Measurements from ENCODE around the gene GMEB1.
"Not testable (repeated sequence)": the region's sequence is repeated elsewhere in the genome, so short reads cannot be mapped to it uniquely, and the experiment has no call there.

GMEB1 gene, protein sequence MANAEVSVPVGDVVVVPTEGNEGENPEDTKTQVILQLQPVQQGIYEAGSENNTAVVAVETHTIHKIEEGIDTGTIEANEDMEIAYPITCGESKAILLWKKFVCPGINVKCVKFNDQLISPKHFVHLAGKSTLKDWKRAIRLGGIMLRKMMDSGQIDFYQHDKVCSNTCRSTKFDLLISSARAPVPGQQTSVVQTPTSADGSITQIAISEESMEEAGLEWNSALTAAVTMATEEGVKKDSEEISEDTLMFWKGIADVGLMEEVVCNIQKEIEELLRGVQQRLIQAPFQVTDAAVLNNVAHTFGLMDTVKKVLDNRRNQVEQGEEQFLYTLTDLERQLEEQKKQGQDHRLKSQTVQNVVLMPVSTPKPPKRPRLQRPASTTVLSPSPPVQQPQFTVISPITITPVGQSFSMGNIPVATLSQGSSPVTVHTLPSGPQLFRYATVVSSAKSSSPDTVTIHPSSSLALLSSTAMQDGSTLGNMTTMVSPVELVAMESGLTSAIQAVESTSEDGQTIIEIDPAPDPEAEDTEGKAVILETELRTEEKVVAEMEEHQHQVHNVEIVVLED

DNA sequence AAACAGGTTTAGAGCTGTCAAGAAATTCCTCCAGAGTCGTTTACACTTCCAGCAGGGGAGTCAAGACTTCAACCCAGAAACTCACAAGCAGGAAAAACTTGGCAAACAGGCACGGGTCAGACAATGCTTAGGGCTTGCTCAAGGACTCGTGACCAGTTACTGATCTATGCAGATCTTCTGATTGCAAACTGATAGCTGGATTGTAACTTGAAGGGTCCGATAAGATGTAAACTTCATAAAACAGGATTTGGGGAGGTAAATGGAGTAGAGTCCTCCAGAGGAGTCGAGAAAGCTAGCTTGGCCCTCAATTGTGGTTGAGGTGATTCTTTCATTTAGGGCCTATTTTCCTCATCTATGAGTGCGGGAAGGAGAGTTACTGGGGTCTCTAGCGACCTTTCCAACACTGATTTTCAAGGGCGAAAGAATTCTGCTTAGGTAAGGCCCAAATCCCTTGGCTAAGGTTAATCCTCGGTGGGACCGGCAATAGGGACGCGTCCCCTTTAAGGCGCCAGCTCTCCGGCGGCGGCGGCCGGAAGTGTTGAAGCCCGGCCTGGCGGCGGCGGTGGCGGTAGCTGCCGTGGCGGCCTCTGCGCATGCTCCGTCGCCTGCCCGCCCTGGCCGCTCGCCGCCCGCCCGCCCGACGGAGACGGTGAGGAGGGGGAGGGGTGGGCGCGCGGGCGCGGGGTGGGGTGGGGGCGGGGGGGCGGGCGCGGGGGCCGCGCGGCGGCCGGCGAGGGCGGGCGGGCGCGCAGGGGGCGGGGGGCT lies at the start of gene GMEB1:
GMEB1 (plus strand) TSS at position 594 of the 765 bp plus-strand sequence. CDS start 14,829 bp downstream, outside the sequence.
- DNase-seq = peak; percentile 87

GRCh38 chr1:28631713-28632112 lies 36.9 kb upstream of the GMEB1 start:
- DNase-seq = no peak

GRCh38 chr1:28632560-28632959 lies 36.0 kb upstream of the GMEB1 start:
- DNase-seq = no peak

DNA sequence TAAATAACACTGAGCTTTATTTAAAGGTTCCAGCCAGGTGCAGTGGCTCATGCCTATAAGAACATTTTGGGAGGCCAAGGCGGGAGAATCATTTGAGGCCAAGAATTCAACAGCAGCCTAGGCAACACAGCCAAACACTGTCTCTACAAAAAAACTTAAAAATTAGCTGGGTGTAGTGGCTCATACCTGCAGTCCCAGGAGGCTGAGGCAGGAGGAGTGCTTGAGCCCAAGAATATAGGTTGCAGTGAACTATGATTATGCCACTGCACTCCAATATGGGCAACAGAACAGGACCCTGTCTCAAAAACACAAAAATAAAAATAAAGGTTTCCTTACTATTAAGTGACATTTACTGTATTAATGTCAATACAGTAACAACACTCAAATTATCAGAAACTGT lies 27.8 kb upstream of the GMEB1 start:
- peak; percentile 25 for DNase-seq

DNA sequence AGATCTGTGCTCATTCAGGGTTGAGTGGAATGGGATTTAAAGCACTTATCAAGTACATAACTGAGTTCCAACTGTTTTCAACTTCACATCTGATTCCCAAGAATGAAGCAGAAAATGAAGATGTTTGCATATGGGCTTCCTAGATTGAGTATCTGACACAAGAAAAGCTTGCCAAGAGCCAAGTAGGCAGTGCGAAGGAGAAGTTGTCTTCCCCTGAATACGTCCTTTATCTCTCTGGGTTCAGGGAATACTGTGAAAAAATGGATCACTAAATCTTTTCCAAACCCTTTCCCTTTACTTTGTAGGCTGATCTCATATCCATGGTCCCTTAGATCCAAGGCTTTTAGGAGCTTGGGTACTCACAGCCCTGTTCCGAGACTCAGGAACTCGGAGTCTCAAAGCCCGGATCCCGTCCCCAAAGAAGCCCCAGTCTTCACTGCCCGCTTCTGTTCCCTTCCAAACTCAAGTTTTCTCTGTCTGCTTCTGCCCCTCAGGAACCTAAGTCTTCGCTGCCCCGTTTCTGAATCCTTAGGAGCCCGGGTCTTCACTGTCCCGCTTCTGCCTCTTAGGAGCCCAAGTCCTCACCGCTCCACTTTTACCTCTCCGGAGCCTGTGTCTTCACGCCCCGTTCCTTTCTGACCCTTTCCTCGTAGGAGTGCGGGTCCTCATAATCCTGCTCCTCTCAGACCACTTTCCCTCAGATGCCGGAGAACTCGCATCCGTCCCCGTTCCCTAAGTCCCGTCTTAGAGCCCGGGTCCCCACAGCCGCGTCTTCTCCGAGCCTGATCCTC lies 26.3 kb upstream of the GMEB1 start:
- DNase-seq = no peak

GRCh38 chr1:28642847-28643635 lies 25.5 kb upstream of the GMEB1 start, which contains the start of gene TAF12:
TSS of gene TAF12 (minus strand) at chr1:28643067. CDS start at chr1:28622081, 20,986 bp downstream.
- peak; percentile 90 for DNase-seq

GRCh38 chr1:28644494-28644893 lies 24.1 kb upstream of the GMEB1 start:
- DNase-seq = no peak

DNA sequence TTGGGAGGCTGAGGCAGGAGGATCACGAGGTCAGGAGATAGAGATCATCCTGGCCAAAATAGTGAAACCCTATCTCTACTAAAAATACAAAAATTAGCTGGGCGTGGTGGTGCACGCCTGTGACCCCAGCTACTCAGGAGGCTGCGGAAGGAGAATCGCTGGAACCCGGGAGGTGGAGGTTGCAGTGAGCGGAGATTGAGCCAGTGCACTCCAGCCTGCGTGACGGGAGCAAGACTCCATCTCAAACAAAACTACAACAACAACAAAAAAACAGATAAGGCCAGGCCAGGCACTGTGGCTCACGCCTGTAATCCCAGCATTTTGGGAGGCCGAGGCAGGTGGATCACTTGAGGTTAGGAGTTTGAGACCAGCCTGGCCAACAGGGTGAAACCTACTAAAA lies 23.2 kb upstream of the GMEB1 start:
- not testable (repeated sequence) for DNase-seq

DNA sequence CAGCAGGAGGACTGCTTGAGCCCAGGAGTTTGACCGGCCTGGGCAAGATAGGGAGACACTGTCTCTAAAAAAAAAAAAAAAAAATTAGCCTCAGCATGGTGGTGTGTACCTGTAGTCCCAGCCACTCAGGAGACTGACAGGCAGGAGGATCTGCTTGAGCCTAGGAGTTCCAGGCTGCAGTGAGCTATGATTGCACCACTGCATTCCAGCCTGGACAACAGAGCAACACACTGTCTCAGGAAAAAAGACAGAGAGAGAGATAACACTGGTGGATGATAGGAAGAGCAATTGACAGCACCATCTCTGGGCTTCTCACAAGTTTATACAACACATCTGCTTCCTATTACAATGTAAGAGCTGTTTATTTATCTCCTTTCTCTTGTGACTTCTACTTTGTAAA lies 22.5 kb upstream of the GMEB1 start:
- DNase-seq = no peak

DNA sequence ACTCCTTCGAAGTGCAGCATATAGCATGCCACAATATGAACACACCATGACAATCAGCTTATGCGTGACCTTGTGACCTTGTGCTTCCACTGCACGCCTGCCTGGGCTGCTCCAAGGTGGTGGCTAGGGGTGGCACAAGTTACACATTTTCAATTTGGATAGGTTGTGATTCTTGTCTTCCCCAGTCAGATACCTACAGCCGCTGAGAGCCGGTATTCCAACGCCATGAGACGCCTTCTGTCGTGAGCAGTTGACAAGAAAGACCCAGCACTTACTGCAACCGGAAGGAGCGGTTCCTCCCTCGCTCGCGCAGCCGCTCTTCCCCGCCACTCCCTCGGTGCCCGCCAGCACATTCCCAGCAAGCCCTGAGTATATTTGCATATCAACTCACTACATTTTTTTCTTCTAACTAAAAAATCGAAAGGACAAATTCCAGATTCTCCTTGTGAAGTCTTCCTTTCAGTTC lies 20.5 kb upstream of the GMEB1 start:
- DNase-seq = peak; percentile 88

- peak; percentile 83 for DNase-seq
Measured at GRCh38 chr1:28648474-28649198, 19.9 kb upstream of the GMEB1 start, which contains the start of gene RNU11. TSS of gene RNU11 (plus strand) at chr1:28648600.

DNA sequence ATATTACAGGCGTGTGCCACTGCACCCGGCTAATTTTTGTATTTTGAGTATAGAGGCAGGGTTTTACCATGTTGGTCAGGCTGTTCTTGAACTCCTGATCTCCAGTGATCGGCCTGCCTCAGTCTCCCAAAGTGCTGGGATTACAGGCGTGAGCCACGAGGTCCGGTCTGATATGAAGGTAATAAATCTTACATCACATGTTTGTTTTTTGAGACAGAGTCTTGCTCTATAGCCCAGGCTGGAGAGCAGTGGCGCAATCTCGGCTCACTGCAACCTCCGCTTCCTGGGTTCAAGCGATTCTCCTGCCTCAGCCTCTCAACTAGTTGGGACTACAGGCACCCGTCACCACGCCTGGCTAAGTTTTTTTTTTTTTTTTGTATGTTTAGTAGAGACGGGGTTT lies 15.5 kb upstream of the GMEB1 start:
- not testable (repeated sequence) for DNase-seq

GRCh38 chr1:28653870-28654269 lies 14.7 kb upstream of the GMEB1 start:
- not testable (repeated sequence) for DNase-seq

- not testable (repeated sequence) for DNase-seq
Measured at GRCh38 chr1:28655448-28656311, 12.9 kb upstream of the GMEB1 start.

- DNase-seq = no peak
Measured at GRCh38 chr1:28656335-28656734, 12.2 kb upstream of the GMEB1 start.

- DNase-seq = no peak
Measured at GRCh38 chr1:28663871-28664470, 4.6 kb upstream of the GMEB1 start.

- no peak for DNase-seq
Measured at GRCh38 chr1:28666806-28667205, 1.8 kb upstream of the GMEB1 start.

GRCh38 chr1:28668956-28669723 lies 556 bp downstream of the GMEB1 start:
- DNase-seq = peak; percentile 79
